ES-I3 (cell line): ENCODE measurements around the gene PSD4.
"Not testable (repeated sequence)": the region's sequence is repeated elsewhere in the genome, so short reads cannot be mapped to it uniquely, and the experiment has no call there.

ENCODE experiments used
- H3K36me3 ChIP-seq: 2 replicates; pipeline ENCODE4 v1.6.1; 2013; ENCODE audit warnings: mild to moderate bottlenecking, low read length, control low read depth, moderate library complexity; ENCODE audit not compliant: insufficient read depth
- H3K4me1 ChIP-seq: 2 replicates; pipeline ENCODE4 v1.6.1; 2013; ENCODE audit warnings: mild to moderate bottlenecking, control low read depth, low read length; ENCODE audit not compliant: insufficient read depth
- H3K9ac ChIP-seq: 2 replicates; pipeline ENCODE4 v1.6.1; 2013; ENCODE audit warnings: low read depth, mild to moderate bottlenecking, low read length, moderate library complexity
- H3K9me3 ChIP-seq: 2 replicates; pipeline ENCODE4 v1.6.1; 2013; ENCODE audit warnings: mild to moderate bottlenecking, low read length, moderate library complexity; ENCODE audit not compliant: control insufficient read depth, insufficient read depth

The PSD4 gene

DNA sequence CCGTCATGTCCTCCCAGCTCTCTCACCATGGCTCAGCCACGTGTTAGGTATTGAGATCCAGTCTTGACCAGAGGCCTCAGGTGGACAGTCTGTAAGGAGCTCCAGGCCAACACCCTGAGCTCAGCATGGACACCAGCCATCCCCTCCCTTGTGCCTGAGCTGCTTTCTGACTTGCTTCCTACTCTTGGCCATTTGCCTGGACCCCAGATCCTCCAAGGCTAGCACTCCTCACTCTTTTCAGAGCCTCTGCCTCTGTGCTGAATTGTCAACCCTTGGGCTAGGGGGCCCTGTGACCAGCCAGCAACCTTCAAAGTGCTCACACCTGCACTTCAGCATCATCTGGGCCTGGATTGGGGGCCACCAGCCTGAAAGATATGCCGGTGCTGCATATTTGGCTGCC is 58.4 kb downstream of the PSD4 start:
- Histone ChIP-seq H3K4me1 (0 out of 2 replicates have a peak, but pooled peaks cover 5% of the 10 kb centered on the region), H3K36me3 (0 out of 2 replicates have a peak, but pooled peaks cover 3% of the 10 kb centered on the region), H3K9me3 (no peaks in the 10 kb centered on the region), H3K9ac (no peak overlapping the region)

DNA sequence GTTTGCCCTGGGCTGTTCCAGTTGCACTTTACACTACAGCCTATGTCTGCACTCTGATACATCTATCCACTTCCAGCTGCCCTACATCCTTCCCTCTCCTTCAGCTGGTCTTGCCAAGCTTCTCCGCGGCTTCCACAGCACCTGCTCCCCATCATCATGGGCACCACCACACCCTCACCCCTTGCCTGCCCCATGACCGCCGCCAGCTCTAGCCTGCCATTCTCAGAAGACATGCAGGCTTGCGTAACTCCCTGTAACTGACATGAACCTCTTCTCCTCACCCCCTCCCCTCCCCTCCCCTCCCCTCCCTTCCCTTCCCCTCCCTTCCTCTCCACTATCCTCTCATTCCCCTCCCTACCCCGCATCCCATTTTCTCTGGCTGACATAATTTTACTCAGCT is 59.0 kb downstream of the PSD4 start:
- Histone ChIP-seq H3K4me1 (0 out of 2 replicates have a peak, but pooled peaks cover 5% of the 10 kb centered on the region), H3K36me3 (0 out of 2 replicates have a peak, but pooled peaks cover 3% of the 10 kb centered on the region), H3K9me3 (no peaks in the 10 kb centered on the region), H3K9ac (no peak overlapping the region)

DNA sequence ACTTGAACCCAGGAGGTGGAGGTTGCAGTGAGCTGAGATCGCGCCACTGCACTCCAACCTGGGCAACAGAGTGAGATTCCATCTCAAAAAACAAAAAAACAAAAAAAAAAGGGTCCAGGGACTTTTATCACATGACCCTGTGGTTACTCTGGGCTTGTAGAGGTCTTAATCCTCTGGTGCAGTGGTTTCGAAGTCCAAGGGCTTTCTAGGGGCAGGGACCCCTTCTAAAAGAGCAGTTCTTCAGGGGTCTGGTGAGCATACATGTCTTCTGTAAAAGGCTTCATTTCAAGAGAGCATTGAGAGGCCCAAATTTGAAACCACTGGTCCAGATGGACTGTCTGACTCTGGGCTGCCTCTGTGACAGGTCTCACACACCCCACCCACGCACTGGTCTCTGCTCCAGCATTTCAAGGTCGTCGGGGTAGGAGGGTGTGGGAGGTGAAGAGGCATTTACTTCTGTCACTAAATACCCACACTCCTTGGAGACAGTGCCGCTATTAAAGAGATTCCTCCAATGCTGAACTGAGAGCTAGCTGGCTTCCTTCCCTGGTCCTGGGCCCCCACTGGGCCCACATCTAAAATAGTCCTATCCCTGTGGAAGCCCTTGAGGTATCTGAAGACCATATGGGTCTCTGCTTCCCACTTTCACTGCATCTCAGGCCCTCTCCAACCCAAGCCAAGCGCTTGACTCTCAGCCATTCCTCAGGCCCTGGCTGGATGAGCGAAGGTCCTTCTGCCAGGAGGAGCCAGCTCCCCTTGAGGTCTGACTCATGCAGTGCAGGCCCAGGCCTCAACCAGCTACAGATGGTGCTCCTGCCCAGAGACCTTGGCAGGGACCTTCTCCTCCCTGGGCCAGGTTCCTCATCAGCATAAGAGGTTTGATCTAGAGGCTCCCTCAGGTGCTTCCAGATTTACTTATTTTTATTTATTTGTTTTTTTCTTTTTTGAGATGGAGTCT is 60.1 kb downstream of the PSD4 start:
- Histone ChIP-seq H3K9ac (no peak overlapping the region), H3K9me3 (no peaks in the 10 kb centered on the region), H3K4me1 (0 out of 2 replicates have a peak, but pooled peaks cover 5% of the 10 kb centered on the region), H3K36me3 (0 out of 2 replicates have a peak, but pooled peaks cover 3% of the 10 kb centered on the region)

DNA sequence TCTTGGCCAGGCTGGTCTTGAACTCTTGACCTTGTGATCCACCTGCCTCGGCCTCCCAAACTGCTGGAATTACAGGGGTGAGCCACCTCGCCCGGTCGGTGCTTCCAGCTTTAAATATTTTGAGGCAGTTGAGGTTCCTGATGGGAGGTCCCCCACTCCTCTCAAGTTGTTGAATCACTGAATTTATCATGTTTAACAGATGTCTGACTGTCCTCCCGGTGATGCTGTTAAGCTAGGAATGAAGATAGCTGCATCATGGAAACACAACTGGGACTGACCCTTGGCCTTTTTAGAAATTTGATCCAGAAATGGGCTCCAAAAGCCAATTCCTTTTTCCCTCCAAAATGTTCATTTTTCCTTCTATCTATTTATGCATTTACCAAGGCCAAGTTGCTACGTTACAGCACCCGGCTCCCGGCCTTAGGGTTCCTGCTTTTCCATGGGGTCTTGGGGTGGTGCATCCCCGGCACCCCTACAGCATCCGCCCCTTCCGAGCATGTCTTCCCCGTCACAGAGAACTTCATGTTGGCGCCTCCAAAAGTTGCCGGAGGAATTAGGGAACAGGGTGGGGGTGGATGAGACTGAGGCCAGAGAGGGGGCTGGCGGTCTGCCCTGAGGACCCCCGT is 61.1 kb downstream of the PSD4 start:
- H3K9me3 ChIP-seq, result no peaks in the 10 kb centered on the region
- 0 out of 2 replicates have a peak, but pooled peaks cover 3% of the 10 kb centered on the region for H3K36me3 ChIP-seq
- no peak overlapping the region for H3K9ac ChIP-seq
- no peaks in the 10 kb centered on the region for H3K4me1 ChIP-seq

DNA sequence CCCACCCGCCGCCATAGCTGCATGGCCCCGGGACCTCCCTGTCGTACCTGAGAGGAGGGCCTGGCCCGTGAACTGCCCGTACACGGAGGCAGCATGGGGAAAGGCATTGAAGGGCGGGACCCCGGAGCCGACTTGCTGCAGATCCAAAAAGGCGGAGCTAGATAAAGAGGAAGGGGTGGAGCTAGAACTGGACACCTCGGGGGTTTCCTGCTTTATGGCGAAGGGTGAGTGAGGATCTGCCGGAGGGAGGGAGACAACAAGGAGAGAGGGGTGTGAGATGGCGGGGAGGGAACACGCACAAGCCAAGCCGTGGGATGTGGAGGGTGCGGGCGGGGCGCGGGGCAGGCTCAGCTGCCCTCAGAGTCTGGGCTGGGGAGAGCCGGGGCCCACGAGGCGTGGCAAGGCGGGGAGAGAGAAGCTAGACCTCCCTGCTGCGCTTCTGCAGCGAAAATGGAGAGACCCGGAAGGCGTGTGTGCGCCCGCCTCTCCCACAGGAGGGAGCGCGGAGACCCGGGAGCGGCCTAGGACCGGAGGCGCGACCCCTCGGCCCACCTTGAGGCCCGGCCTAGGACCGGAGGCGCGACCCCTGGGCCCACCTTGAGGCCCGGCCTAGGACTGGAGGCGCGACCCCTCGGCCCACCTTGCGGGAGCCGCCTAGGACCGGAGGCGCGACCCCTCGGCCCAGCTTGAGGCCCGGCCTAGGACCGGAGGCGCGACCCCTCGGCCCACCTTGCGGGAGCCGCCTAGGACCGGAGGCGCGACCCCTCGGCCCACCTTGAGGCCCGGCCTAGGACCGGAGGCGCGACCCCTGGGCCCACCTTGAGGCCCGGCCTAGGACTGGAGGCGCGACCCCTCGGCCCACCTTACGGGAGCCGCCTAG is 61.8 kb downstream of the PSD4 start:
- H3K9ac ChIP-seq, H3K36me3 ChIP-seq, H3K4me1 ChIP-seq, H3K9me3 ChIP-seq: not testable (repeated sequence)

DNA sequence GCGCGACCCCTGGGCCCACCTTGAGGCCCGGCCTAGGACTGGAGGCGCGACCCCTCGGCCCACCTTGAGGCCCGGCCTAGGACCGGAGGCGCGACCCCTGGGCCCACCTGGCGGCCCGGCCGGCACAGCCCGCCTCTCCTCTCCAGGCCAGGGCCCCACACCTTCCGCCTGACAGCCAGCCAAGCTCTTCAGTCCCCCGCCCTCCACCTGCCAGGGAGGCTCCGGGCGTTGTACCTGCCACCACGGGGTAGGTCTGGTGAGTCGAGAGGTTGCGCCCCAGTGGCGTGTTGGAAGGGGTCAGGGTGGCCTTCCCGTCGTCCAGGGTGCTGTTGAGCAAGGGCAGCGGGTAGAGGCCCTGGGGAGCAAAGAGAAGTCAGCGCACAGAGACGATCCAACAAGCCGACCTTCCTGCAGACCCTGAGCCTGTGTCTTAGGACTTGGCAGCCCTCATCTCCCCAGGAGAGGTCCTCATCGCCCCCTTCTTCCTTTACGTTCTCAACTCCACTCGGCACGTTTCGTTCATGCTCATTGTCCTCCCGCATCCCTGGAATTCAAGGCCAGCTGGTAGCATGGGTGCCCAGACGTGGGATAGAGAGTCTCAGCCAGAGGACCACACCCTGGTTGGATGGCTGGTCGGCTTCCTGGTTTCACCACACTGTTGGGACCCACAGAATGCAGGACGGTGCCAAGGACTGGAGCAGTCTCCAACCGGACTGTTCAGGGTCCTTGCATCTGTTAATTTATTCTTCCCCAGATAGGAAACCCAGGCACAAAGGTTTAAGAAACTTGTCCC is 62.8 kb downstream of the PSD4 start:
- Histone ChIP-seq H3K4me1 (peaks cover 10% of the 10 kb centered on the region; the same call in 1 of the 2 replicates), H3K9ac (no peak overlapping the region), H3K36me3 (no peaks in the 10 kb centered on the region)

DNA sequence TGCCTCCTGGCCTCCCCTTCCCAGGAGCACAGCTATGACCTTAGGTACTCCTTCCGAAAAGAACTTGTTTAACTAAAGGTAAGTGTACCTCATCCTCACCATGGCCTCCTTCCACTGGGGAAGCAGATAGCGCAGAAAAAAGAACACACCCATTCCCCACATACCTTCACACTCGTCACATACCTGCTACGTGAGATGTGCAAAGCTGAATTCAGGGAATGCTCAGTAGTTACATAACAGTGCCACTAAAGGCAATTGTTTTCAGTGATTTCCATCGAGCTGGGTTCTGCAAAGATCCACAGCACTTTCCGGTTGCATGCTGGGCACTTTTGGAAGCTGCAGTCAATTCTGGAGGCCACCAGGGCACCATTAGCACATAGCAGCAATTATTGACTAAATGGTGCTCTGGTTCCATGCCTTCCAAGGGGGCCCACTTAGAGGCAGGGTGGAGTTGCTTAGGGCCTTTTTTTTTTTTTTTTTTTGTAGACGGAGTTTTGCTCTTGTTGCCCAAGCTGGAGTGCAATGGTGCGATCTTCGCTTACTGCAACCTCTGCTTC is 63.9 kb downstream of the PSD4 start:
- Histone ChIP-seq H3K9ac (no peak overlapping the region), H3K4me1 (peaks cover 10% of the 10 kb centered on the region; the same call in 1 of the 2 replicates), H3K9me3 (no peaks in the 10 kb centered on the region), H3K36me3 (no peaks in the 10 kb centered on the region)

More for the DNA sequence above, 62.8 kb downstream of the PSD4 start:
- no peaks in the 10 kb centered on the region for H3K9me3 ChIP-seq

DNA sequence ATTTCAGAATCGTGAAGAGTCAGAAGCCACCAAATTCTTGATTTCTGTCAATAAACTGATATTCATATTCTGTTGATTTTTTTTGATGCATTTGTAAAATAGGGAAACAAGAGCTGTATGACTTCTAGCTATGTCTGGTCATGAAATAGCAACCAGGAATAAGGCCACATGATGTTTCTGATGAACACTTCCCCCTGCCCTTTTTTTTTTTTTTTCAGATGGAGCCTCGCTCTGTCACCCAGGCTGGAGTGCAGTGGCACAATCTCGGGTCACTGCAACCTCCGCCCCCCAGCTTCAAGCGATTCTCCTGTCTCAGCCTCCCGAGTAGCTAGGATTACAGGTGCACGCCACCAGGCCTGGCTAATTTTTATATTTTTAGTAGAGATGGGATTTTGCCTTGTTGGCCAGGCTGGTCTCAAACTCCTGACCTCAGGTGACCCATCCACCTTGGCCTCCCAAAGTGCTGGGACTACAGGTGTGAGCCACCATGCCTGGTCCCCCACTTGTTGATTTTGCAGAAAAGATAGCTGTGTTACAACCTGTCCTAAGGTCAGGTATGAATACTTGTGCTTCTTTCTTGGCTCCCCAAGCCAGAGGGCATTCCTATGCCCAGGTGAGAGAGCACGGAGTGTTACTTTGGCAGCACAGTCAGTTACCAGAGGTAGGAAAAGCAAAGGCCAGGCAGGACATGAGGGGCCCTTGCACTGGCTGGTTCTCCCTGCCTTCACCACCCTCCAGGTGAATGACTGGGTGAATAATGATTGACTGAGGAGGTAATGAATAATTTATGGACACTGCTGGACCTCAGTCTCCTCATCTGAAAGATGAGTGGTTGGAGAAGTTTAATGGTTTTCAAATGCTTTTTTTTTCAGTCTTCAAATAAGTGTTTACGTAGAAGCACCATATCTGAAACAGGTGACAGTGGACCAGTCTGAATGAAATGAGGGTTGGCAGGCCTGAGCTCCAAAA is 65.4 kb downstream of the PSD4 start:
- Histone ChIP-seq H3K36me3 (no peaks in the 10 kb centered on the region), H3K9me3 (no peaks in the 10 kb centered on the region), H3K4me1 (peaks cover 10% of the 10 kb centered on the region; the same call in 1 of the 2 replicates), H3K9ac (no peak overlapping the region)

DNA sequence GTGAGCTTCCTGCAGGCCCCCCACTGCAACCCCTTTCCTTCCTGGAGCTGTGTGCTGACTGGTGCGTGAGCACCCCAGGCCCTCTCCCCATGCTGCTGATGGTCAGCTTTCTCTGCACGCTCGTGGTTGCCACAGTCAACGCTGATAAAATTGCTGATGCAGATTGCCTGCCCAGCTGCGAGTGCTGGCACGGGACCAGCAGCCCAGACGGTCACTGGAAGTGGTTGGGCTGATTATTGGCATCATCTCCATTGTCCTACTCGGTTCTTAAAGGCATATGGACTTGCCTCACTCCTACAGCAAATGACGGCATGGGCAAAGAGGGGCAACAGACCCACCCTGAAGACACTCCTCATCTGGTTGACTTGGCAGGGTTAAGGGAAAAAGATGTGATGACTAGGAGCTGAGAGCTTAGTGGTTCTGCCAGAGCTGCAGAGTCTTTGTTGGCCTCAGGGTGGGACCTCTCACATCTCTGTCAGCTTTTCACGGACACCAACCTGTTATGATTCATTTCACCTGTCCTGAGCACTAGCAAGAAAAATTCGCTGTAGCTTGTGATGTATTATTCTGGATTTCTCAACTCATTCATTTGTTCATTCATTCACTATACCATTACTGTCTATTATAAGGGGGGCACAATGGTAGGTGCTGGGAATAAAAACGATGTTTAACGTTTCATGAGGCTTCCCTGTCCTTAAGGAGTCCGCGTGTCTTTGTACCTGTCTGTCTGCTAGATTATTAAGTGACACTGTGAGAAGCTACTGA is 66.6 kb downstream of the PSD4 start:
- Histone ChIP-seq H3K9me3 (no peaks in the 10 kb centered on the region), H3K9ac (no peak overlapping the region), H3K36me3 (no peaks in the 10 kb centered on the region), H3K4me1 (peaks cover 10% of the 10 kb centered on the region; the same call in 1 of the 2 replicates)

DNA sequence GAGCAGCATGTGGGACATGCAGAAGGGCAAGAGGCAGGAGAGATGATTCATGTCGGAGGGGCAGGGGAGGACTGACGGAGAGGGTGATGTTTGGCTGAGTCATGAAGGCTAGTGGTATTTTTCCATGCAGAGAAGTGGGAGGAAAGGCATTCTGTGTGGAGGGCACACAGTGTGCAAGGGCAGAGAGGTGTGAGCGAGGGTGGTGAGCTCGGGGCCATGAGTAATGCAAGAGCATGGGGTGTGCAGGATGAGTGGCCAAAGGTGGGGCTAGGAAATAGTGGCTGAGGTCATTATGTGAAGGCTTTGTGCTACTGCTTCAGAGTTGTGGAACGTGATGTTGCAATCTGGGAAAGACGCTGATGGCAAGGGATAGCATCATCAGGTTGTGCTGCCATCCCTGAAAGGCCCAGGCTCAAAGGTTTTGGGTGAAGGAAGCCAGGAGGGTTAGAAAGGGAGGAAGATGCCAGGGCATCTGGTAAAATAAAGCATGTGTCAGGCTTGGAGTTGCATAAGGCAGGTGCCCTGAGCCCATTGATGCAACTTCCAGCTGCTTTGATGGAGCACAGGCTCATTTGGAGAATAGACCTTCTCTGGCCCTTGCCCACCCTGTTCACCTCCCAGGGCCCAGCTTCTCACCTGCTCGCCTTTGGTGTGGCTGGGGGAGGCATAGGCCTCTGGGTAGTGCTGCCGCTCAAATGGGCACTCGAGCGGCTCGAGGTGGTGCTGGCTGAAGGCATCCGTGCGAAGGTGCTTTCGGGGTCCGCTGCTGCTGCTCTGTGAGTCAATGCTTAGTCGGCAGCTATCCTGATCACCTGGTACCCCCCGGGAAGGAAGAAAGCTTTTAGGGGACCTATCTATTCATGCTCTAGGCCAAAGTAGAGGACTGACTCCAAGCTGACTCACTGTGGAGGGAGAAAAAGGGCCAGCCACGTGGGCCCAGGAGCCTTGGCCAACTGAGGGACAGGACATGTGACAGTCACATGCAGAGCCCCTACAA is 67.4 kb downstream of the PSD4 start:
- H3K9ac ChIP-seq, result no peak overlapping the region
- H3K4me1 ChIP-seq, result peaks cover 16% of the 10 kb centered on the region; the same call in 1 of the 2 replicates
- H3K9me3 ChIP-seq, result no peaks in the 10 kb centered on the region
- H3K36me3 ChIP-seq, result no peaks in the 10 kb centered on the region

DNA sequence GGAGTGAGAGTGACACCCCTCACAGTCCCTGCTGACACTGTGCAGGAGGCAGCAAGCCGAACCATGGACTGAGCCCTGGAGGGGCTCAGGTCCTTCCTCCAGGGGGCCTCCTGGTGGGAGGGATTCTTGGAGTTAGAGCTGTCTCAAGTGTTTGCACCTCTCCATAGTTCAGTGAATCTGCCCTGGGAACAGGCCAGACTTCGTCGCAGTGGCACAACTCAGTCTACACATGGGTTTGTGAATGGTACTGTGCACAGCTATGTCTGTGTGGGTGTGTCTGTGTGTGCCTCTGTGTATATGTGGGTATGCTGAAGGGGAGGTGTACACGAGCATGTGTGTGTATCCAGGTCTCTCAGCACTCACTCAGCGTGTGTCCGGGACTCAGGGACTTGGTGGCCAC is 68.6 kb downstream of the PSD4 start:
- Histone ChIP-seq H3K36me3 (no peaks in the 10 kb centered on the region), H3K9ac (no peak overlapping the region), H3K9me3 (no peaks in the 10 kb centered on the region), H3K4me1 (peaks cover 16% of the 10 kb centered on the region; the same call in 1 of the 2 replicates)
